Measurements from ENCODE around the gene FAM107B. TPM values are rescaled to one million over a fixed set of nuclear protein-coding genes. Genes with fewer than 3 reads are reported as not detected.
"Not testable (repeated sequence)": the region's sequence is repeated elsewhere in the genome, so short reads cannot be mapped to it uniquely, and the experiment has no call there.

Gene FAM107B
- 17.7 and 19.0 TPM in 2 replicates for total RNA-seq

DNA sequence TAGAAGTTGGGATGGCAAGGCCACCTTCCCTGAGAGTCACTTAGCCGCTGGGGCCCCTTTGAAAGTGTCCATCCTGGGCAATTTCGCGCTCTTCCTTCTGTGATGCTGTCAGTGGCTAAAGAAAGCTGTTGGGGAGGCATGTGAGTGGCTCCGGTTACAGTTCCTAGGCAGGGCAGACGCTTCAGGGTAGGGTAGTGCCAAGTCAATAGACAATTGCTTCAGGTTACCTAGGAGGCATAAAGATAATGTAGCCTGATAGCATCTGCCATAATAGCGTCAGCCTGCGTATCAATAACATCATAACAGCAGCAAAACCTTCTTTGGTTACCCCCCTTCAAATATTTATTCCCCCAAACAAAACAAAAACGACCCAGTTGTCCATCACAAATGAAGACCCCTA lies at the start of gene FAM107B:
Gene FAM107B (minus strand): TSS at position 101 of the 400 bp plus-strand sequence. CDS start 234 bp downstream, outside the sequence.
- TF ChIP-seq, protein P1, sequence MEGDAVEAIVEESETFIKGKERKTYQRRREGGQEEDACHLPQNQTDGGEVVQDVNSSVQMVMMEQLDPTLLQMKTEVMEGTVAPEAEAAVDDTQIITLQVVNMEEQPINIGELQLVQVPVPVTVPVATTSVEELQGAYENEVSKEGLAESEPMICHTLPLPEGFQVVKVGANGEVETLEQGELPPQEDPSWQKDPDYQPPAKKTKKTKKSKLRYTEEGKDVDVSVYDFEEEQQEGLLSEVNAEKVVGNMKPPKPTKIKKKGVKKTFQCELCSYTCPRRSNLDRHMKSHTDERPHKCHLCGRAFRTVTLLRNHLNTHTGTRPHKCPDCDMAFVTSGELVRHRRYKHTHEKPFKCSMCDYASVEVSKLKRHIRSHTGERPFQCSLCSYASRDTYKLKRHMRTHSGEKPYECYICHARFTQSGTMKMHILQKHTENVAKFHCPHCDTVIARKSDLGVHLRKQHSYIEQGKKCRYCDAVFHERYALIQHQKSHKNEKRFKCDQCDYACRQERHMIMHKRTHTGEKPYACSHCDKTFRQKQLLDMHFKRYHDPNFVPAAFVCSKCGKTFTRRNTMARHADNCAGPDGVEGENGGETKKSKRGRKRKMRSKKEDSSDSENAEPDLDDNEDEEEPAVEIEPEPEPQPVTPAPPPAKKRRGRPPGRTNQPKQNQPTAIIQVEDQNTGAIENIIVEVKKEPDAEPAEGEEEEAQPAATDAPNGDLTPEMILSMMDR (IDR thresholded peaks at IDR 0.05; ENCODE audit: insufficient read depth, low read depth, low read length): no peak
- DNase-seq (ENCODE audit: low read depth): no peak
- no peak within 1 kb of the TSS for H3K4me3 ChIP-seq (ENCODE audit: low read depth, low read length)

DNA sequence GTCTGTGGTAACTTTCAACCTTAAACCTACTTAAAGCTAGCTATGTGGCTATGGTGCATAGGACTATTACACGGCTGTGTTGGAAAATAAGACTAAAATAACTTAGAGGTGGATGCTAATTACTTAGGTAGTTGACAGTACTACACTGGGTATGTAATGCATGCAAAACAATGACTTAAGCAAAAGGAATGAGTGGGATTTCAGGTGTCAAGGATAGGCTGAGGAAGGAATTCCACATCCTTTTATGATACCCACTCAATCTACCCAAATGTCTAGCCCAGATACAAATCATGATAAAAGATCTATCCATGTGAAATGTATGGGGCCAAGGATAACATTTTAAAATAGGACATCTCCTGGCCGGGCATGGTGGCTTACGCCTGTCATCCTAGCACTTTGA lies 49.3 kb upstream of the FAM107B start:
- no peak for DNase-seq (ENCODE audit: low read depth)
- H3K4me3 ChIP-seq (ENCODE audit: low read depth, low read length): no peak overlapping the region
- TF ChIP-seq, protein P1 (IDR thresholded peaks at IDR 0.05; ENCODE audit: insufficient read depth, low read depth, low read length): no peak

DNA sequence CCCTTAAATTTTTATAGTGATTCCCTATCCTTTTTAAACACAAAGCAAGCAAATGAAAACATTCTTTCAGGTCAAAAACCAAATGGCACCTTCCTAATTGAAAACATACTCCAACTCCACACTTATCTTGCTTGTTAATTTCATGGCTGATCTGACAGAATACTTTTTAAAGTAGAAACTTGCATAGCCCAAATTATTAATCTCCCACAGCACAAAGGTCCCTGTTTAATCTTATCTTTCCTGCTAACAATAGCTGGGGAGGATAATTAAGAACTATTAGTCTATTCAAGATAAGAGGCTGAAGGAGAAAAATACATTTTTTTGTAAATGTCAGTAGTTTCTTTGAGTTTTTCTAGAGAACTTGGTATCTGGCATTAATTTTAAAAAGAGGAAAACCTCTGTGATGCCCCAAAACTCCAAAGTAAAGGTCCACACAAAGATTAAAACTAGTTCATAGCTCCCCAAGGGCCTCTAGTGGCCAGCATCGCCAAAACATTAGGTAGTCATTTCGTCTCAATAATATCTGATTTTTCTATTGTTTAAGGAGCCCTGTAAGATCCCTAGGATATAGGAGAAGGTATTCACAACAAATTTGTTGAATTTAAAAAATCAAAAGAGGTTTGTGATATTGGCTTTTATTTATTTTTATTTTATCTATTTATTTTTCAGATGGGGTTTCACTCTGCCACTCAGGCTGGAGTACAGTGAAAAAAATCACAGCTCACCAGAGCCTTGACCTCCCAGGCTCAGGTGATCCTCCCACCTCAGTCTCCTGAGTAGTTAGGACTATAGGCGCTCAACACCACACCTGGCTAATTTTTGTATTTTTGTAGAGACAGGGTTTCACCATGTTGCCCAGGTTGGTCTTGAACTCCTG lies 48.4 kb upstream of the FAM107B start:
- DNase-seq (ENCODE audit: low read depth): peak; percentile 54
- no peak overlapping the region for H3K4me3 ChIP-seq (ENCODE audit: low read depth, low read length)
- TF ChIP-seq, protein P1 (IDR thresholded peaks at IDR 0.05; ENCODE audit: insufficient read depth, low read depth, low read length): peak; percentile 72

DNA sequence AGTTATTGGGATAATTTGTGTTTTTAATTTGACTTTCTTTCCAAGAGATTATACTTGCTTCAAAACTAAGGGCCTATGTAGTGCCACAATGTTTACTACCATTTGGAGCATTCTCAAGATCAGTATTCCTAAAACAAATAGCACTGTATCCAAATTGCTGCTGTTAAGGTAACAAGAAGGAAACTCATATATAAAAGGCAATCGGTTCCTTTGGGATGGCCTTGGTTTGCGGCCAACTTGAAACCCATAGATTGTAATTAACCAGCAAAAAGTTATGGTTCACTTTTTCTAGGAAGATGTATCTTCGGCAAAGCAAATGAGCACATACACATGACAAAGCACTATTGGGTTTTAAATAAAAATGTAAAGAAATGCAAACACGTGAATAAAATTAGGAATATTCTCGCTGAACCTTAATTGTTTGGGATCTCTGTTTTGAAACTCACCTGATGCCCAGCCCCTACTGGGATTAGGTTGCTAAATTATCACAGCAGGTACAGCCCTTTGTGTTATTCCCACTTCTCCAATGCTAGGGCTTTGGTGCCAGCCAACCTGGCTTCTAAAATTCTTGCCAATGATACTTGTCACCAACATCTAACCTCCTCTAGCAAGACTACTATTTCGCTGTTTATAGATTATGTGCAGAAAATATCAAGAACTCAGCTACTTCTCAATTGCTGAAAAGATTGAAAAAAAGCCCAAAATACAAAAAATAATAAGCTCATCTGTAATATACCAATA lies 47.1 kb upstream of the FAM107B start:
- no peak overlapping the region for H3K4me3 ChIP-seq (ENCODE audit: low read depth, low read length)
- no peak for DNase-seq (ENCODE audit: low read depth)
- TF ChIP-seq, protein P1 (IDR thresholded peaks at IDR 0.05; ENCODE audit: insufficient read depth, low read depth, low read length): no peak

DNA sequence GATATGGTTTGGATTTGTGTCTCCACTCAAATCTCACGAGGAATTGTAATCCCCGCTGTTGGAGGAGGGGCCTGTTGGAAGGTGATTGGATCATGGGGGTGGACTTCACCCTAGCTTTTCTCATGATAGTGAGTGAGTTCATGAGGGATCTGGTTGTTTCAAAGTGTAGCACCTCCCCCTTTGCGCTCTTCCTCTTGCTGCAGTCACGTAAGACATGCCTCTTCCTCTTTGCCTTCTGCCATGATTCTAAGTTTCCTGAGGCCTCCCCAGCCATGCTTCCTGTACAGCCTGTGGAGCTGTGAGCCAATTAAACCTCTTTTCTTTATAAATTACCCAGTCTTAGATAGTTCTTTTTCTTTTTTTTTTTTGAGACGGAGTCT lies 46.1 kb upstream of the FAM107B start:
- TF ChIP-seq, protein P1 (IDR thresholded peaks at IDR 0.05; ENCODE audit: insufficient read depth, low read depth, low read length): no peak
- no peak for DNase-seq (ENCODE audit: low read depth)
- H3K4me3 ChIP-seq (ENCODE audit: low read depth, low read length): no peak overlapping the region

DNA sequence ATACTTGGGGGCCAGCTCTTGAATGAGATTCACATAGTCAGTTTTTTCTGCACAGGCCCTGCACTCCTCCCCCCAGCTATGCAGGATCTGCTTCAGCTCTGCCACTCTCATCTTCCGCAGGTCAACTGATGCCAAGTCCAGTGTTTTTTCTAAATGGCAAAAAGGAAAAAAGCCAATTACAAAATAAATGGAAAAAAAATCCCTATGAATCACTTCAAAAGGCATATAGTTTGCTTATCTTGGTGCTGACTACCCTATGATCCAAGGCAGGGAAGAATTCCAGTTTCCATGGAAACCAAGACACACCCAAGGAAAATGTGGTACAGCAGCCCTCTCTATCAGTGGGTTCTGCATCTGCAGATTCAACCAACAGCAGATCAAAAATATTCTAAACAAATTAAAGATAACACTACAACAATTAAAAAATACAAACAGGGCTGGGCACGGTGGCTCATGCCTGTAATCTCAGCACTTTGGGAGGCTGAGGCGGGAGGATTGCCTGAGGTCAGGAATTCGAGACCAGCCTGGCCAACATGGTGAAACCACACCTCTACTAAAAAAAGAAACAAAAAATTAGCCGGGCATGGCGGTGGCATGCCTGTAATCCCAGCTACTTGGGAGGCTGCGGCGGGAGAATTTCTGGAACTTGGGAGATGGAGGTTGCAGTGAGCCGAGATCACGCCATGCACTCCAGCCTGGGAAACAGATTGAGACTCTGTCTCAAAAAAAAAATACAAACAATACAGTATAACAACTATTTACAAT lies 45.5 kb upstream of the FAM107B start:
- peak; percentile 70 for DNase-seq (ENCODE audit: low read depth)
- TF ChIP-seq, protein P1 (IDR thresholded peaks at IDR 0.05; ENCODE audit: insufficient read depth, low read depth, low read length): no peak
- H3K4me3 ChIP-seq (ENCODE audit: low read depth, low read length): no peak overlapping the region

DNA sequence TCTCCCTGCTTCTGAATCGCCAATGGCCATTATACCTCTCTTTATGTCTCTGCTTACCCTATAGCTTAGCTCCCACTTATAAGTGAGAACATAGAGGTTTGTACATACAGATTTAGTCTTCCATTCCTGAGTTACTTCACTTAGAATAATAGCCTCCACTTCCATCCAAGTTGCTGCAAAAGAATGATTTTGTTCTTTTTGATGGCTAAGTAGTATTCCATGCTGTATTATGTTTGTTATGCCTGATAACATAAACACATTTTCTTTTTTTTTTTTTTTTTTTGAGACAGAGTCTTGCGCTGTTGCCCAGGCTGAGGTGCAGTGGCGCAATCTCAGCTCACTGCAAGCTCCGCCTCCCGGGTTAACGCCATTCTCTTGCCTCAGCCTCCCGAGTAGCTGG lies 42.0 kb upstream of the FAM107B start:
- H3K4me3 ChIP-seq (ENCODE audit: low read depth, low read length); DNase-seq (ENCODE audit: low read depth): not testable (repeated sequence)
